Activated CD4-positive, alpha-beta T cell treated with anti-CD3 and anti-CD28 coated beads, Interleukin-10, Interleukin-2, amounts not matched to agents 100 ng/mL and 50 ng/mL, durations not matched to agents 16 hours and 8 hours (primary cell): Measurements from ENCODE around the gene INVS.
A peak's percentile ranks its signal among the peaks of the same experiment; 100 is the strongest.
"Not testable (repeated sequence)": the region's sequence is repeated elsewhere in the genome, so short reads cannot be mapped to it uniquely, and the experiment has no call there.

Experiments
- DNase-seq: peaks from one replicate; pipeline ENCODE4 v3.0.0-alpha.2; 2020

The INVS gene

DNA sequence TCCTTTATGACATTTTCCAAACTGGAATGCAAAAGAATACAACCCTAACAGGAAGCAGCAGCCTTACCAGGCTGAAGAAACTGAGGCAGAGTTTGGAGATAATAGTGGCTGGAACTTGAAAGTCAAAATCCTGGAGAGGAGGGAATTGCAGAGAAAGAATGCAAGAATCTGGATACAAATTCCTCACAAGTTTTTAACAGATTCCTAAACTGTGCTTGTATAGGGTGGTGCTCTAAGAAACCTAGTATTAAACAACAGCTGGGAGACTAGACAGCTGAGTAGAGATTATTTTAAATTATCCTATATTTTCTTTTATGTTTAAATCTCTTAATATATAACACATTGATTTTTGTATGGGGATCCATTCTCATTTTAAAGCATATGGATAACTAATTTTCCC, 30.7 kb downstream of the INVS start:
- DNase-seq, result no peak

DNA sequence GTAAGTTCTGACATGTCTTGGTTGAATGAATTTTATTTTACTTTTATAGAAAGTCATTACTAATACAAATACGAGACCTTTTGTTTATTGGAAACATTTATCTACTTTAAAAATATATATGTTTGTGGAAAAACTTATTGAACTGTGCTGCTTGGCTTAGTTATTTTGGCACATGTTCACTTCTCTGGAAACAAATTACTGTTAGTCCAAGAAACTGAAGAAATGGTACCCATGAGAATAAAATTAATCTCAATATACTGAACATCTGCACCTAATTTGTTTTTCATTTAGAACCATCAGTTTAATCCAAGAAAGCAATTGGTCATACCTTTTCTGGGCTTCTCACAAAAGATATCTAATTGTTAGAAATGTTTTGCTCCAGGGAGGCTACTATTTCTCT, 32.2 kb downstream of the INVS start:
- DNase-seq, result no peak

DNA sequence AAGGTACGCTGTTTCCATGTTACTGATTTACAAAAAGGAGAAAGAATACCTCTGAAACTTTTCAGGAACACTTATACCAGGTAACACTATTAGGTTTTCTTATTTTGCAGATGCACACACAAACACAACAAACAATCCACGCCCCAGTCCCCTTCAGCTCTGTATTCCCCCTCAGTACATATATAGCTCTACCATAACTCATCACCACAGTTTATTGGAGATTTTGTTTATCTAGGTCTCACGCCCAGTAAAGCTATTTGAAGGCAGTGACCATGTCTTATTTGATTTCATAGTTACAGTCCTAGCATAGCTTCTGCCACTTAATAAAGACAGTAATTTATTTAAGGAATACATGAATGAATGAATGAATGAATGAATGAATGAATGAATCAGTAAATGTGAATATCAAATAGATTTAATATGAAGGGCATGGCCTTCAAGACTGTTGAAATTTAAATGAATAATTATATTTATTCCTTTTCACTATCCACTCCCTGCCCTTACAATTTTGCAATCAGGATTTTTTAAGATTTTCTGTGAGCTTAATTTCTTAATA, 32.9 kb downstream of the INVS start:
- DNase-seq, result no peak

DNA sequence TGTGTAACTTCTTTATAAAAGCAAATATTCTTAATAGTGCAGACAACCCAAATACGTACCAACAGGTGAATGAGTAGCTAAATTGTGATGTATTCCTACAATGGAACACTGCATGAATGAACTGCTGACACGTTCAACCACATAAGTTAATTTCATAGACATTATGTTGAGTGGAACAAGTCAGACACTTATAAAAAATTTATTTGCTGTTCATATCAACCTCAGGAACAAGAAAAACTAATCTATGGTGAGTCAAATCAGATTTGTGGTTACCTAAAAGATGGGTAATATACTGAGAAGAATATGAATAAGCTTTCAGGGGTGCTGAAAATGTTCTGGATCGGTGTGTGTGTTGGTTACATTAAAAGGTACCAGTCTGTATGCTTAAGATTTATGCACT, 35.7 kb downstream of the INVS start:
- DNase-seq, result peak; percentile 26

DNA sequence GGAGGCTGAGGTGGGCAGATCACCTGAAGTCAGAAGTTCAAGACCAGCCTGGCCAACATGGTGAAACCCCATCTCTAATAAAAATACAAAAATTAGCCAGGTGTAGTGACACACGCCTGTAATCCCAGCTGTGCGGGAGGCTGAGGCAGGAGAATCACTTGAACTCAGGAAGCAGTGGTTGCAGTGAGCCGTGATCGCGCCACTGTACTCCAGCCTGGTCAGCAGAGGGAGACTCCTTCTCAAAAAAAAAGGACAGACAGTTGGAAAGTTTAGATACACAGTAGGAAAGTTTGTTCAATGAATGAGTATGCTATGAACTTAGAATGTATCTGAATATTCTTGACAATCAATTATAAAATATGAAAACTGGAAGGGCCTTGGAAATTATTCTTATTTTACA, 37.8 kb downstream of the INVS start:
- not testable (repeated sequence) for DNase-seq

DNA sequence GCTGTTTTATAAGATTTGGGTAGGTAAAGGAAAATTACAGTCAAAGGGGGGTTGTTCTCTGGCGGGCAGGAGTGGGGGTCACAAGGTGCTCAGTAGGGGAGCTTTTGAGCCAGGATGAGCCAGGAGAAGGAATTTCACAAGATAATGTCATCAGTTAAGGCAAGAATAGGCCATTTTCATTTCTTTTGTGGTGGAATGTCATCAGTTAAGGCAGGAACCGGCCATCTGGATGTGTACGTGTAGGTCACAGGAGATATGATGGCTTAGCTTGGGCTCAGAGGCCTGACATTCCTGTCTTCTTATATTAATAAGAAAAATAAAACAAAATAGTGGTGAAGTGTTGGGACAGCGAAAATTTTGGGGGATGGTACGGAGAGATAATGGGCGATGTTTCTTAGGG, 41.3 kb downstream of the INVS start:
- not testable (repeated sequence) for DNase-seq

DNA sequence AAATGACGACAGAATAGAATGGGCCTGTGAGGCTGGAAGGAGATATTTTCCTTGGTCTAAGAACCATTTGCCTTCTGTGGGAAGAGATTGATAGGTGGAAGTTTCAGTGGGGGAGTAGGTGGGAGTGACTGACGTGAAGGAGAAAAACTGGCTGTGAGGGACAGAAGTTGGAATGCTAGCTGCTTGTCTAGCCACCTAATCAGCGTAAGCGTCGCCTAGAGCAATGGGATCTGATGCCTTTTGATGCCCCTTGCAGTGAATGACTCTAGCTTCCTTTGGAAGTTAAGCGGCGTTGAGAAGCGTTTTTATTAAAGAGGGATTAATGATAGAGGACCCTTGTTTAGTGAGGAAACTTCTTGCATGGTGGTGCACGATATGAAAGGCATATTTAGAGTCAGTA, 42.8 kb downstream of the INVS start:
- DNase-seq, result not testable (repeated sequence)

DNA sequence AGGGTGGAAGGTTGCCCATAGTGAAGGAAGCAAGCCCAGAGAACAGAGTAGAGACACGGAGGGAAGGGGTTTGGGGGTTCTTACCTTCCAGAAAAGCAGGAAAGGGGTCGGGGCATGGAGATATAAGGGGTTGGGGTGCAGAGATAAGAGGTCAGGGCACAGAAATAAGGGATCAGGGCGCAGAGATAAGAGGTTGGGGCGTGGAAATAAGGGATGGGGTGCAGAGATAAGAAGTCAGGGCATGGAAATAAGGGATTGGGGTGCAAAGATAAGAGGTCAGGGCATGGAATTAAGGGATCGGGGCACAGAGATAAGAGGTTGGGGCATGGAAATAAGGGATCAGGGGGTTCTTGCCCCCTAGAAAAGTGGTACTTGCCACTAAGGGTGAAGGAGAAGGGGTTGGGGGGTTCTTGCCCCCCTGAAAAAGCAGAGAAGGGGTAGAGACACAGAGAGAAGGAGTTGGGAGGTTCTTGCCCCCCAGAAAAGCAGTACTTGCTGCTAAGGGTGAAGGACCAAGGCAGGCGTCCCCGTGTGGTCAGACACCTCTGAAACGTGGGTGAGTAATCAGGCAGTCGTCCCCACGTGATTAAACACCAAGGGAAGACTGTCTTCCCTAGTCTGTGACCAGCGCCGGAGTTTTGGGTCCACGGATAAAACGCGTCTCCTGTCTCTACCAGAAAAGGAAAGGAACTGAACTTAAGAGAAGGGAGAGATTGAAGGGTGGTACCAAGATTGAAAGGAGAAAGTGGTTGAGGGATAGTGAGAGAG, 46.3 kb downstream of the INVS start:
- DNase-seq, result not testable (repeated sequence)

DNA sequence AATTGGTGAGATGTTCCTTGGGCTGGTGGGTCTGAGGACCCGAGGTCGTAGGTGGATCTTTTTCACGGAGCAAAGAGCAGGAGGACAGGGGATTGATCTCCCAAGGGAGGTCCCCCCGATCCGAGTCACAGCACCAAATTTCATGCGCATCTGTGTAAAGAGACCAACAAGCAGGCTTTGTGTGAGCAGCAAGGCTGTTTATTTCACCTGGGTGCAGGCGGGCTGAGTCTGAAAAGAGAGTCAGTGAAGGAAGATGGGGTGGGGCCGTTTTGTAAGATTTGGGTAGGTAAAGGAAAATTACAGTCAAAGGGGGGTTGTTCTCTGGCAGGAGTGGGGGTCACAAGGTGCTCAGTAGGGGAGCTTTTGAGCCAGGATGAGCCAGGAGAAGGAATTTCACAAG, 46.9 kb downstream of the INVS start:
- DNase-seq, result not testable (repeated sequence)

DNA sequence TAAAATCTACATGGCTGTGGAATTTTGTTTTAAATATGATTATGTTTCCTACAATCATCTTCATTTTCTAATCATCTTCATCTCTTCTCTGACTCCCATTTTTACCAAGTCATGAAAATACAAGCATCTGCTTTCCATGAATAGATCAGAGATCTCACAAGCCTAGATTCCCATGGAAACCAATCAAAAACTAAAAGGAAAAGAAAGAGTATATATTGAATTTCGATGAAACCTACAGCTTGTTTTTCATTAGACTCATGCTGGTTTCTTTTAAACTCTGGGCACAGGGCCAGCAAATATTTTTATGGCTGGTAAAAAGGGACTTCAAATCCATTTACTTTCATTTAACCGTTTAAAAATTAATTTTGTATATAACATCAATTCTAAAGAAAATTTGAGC, 51.2 kb downstream of the INVS start:
- no peak for DNase-seq

DNA sequence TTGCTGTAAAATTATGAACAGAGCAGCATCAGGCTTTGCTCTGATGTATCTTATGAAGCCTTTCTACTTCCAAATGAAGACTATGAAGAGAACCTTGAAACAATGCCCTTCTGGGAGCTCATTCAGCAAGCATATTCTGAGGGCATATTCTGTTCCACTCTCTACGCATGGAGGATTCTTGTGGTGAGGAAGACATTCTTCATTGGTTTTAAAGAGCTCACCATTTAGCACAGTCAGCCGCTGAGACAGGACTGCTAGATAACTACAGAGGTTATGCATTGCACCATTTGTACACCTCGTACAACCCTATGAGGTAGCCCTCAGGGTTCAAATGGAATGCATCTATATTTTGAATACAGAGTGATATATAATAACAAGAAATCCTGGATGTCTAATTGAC, 61.0 kb downstream of the INVS start:
- DNase-seq, result no peak

DNA sequence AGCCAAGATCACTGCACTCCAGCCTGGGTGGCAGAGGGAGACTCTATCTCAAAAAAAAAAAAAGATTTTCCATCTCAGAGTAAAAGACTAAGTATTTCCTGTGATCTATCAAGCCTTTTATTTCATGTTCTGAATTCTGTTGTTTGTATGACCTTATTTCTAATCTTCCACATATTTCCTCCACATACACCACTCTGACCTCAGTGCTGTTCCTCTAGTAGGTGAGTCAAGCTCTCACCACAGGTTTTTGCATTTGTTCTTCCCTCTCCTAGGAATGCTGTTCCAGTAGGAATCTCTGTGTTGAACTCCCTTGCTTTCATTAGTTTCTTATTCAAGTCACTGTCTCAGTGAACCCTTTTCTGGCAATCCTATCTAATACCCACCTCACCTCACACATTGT, 68.1 kb downstream of the INVS start:
- DNase-seq, result no peak

DNA sequence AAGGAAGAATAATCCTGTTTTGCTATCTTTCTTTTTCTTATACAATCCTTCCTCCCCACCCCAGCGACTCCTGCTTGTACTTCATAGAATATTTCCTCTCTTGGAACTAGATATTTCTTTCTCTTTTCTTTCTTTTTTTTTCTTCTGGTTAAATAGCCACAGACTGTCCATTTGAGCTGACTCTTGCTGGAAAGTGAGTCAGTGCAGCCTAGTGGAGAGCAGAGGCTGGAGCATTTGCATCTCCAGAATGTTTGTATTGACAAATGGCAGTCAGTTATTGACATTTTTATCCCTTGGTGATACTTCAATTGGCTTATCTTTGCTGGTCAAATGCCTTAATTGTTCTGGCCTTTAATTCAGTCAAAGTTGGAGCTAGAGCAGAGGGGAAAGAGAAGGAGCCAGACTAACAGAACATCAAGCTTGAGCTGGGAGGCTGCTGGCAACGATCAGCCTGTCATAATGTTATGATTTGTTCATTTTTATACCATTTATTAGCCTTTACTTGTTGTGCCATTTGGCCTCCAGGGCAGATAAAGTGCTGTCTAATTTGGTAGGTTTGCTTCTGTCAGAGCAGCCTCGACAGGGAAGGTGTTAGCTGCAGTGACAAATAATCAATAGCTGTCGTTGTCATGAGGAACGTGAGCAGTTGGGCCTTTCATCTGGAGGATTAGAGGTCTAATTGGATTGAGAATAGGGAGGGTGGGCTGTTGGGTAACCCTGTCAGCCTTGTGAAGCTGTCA, 69.0 kb downstream of the INVS start:
- no peak for DNase-seq

DNA sequence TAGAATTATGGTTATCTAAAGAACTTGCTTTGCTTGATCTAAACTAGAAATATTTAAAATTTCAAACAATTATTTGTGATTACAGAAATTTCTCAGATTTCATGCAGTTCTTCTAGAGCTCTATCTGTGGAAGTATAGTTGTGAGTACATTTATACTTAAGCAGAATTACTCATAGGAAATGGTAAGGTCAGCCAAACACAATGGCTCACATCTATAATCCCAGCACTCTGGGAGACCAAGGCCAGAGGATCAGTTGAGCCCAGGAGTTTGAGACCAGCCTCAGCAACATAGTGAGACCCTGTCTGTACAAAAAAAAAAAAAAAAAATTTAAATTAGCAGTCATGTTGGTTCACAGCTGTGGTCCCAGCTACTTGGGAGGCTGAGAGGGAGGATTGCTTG, 71.0 kb downstream of the INVS start:
- DNase-seq, result no peak

DNA sequence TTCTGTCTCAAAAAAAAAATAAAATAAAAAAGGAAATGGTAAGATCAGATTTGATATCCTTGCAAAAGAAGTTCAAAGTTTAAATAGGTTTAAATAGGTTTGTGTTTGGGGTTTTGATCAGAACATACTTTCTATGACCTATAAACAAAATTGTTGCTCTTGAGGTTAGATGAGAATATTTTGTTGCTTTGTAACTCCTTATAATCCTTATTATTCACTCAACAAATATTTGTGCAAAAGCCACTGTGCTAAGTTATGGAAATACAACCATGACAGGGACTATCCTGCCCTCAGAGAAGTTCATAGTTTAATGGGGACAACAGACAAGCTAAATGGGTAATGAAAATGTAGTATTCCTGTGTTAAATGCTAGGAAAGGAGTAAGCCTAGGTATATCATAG, 71.5 kb downstream of the INVS start:
- DNase-seq, result no peak

DNA sequence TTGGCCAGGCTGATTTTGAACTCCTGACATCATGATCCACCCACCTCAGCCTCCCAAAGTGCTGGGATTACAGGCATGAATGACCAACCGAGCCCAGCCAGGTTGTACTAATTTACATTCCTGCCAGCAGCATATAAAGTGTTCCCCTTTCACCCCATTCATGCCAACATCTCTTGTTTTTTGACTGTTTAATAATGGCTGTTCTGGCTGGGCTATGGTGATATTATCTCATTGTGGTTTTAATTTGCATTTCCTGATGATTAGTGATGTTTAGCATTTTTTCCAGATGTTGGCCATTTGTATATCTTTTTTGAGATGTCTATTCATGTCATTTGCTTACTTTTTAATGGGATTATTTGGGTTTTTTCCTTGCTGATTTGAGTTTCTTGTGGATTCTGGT, 87.3 kb downstream of the INVS start:
- no peak for DNase-seq

DNA sequence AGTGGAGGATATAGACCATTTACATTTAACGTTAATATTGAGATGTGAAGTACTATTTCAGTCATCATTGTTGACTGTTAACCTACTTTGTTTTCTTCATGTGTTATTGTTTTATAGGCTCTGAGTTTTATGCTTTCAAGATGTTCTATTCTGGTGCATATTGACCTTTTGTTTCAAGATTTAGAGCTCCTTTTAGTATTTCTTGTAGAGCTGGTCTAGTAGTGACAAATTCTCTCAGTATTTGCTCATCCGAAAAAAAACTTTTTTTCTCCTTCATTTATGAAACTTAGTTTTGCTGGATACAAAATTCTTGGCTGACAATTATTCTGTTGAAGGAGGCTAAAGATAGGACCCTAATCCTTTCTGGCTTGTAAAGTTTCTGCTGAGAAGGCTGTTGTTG, 91.3 kb downstream of the INVS start:
- no peak for DNase-seq

DNA sequence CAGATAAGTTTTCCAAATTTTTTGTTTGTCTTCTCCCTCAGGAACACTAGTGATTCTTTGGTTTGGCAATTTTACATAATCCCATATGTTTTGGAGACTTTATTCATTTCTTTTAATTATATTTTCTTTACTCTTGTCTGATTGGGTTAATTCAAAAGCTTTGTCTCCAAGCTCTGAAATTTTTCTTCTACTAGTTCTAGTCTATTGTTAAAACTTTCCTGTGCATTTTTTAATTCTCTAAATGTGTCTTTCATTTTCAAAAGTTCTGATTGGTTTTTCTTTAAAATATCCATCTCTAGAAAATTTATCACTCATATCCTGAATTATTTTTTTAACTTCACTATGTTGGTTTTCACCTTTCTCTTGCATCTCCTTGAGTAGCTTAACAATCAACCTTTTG, 92.2 kb downstream of the INVS start:
- no peak for DNase-seq

DNA sequence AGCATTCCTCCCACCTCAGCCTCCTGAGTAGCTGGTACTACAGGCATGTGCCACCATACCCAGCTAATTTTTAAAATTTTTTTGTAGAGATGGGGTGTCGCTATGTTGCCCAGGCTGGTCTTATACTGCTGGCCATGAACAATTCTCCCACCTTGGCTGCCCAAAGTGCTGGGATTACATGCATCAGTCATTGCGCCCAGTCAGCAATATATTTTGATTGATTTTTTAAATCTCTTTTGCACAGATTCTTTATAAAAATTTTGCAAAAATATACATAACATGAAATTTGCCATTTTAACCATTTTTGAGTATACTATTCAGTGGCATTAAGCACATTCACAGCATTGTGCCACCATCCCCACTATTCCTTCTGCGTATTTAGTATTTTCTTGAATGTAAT, 94.0 kb downstream of the INVS start:
- no peak for DNase-seq

DNA sequence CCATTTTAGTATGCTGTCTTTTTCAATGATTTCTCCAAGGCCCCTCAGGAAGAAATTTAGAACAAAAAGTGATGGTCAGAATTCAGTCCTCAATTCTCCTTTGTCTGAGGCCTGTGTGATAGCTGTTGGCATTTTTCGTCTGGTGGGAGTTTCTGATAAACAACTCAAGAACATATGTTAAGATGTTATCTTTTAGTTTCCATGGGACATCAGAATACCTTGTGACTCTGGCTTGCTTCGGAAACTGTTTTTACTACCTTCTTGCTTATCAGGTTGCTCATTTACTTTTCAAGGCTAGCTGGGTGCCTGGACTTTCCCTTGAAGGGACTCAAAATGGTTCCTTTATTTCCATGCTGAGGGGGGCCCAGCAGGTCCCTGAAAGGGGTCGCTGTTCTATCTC, 97.2 kb downstream of the INVS start:
- no peak for DNase-seq

DNA sequence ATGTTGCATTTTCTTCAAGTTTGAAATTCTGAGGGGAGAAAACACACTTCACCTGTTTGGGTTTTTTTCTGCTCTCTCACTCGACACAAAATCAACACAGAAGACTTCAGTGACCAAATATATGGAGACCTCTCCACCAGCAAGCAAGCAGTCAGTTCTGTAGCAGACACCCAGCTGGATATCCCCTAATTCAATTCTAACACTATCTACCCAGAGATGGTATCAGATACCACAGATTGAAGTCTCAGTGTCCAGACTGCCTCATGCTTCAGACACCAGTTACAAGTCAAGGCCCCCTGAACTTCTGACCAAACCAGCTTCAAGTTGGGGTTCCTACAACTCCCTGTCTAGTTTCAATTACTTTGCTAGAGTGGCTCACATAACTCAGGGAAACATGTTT, 97.8 kb downstream of the INVS start:
- DNase-seq, result no peak

DNA sequence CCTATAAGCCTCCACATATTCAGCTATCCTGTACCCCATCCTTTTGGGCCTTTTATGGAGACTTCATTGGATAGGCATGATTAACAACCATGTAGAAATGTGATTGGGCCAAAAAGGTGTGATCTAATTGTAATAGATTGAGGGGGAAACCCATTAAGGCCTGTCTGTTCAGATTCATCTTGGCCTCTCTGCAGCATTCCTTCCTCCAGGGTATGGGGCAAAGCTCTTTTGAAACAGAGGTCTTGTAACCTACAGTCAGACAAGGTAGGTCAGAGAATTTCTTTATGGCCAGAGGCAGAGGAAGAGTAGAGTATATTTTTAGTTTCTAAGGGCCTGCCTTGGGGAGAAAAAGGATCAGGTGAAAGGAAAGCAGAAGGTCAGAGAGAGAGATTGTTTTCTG, 98.5 kb downstream of the INVS start:
- DNase-seq, result no peak

DNA sequence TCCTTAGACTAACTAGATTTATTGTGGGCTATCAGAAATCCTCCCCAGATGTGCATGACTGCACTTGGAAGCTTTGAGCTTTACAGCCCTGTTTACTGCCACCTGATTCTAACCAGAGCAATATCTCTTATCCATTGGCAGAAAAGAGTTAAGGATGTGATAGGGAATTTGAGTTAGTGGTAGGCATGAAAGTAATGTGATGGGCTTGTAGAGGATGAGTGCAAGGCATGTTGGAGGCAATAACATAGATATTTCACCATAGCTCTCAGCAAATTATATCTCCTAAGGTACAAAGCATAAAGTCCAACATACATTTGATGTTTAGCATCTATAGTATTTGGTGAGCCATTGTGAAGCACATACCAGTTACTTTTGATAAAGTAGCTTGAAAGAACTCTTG, 103.8 kb downstream of the INVS start:
- DNase-seq, result no peak

DNA sequence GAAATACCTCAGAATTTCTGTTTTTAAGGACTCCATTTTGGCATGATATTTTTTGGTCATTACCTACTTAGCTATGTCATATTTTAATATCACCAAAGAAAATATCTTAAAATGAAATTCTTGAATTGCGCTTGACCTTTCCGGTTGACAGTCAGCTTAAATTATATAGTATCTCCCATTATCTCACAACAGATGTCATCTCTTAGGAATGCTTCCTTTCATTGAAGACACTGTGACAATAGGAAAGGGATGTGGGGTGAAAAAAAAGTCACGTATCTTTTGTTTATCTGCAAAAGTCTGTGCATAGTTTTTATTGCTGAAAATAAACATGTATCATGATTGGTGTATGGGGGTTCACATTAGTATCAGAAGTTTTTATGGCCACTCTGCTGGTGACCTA, 105.8 kb downstream of the INVS start:
- no peak for DNase-seq

DNA sequence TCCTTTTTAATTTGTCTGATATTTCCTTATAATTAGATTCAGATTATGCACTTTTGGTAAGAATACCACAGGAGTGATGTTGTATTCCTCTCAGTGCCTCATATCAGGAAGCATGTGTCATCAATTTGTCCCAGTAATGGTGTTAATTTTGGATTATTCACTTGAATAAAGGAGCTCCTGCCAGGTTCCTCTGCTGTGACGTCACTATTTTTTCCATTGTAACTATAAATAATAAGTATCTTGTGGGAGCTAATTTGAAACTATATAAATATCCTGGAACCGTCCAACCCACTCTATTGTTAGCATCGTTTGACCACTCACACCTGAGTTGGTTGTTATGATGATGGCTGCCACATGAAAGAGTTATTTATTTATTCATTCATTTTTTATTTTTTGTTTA, 107.9 kb downstream of the INVS start:
- no peak for DNase-seq
